Esophagus squamous epithelium (tissue), 4 donors: ENCODE data around the gene PIGU.

Experiments
- POLR2A ChIP-seq, 4 donors: fragments of 450-650 bp; IDR thresholded peaks; one replicate each; pipeline ENCODE4 v1.6.1; 2017; ENCODE audit warnings: antibody characterized with exemption in 4 of 4, mild to moderate bottlenecking in 4 of 4, moderate library complexity in 3 of 4
- TF ChIP-seq, protein P1 (sequence below), 6 experiments: fragments of 450-650 bp in 4 of 6; fragments of 200-600 bp in 2 of 6; sonication (generic) in 2 of 6; IDR thresholded peaks; one replicate each; pipeline ENCODE4 v1.5.1; 2016 to 2019; ENCODE audit warnings: antibody characterized with exemption in 6 of 6, mild to moderate bottlenecking in 4 of 6, moderate library complexity in 4 of 6

DNA sequence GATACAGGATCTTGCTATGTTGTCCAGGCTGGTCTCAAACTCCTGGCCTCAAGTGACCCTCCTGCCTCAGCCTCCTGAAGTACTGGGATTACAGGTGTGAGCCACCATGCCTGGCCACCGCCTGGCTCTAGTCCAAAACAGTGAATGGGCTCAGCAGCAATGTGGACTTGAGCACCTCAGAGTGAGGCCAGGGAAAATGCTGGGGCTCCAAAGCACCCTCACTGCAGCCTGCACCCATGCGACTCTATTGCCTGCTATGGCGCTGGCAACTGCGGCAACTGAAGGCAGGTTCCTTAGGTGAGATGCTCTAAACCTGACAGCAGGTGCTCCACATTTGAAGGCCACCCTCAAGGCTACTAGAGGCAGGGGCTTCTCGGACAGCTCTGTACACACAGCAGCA, 91.9 kb downstream of the PIGU start:
- TF ChIP-seq, protein P1, sequence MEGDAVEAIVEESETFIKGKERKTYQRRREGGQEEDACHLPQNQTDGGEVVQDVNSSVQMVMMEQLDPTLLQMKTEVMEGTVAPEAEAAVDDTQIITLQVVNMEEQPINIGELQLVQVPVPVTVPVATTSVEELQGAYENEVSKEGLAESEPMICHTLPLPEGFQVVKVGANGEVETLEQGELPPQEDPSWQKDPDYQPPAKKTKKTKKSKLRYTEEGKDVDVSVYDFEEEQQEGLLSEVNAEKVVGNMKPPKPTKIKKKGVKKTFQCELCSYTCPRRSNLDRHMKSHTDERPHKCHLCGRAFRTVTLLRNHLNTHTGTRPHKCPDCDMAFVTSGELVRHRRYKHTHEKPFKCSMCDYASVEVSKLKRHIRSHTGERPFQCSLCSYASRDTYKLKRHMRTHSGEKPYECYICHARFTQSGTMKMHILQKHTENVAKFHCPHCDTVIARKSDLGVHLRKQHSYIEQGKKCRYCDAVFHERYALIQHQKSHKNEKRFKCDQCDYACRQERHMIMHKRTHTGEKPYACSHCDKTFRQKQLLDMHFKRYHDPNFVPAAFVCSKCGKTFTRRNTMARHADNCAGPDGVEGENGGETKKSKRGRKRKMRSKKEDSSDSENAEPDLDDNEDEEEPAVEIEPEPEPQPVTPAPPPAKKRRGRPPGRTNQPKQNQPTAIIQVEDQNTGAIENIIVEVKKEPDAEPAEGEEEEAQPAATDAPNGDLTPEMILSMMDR (IDR thresholded peaks at IDR 0.05) = no peak
- no peak for TF ChIP-seq POLR2A (IDR thresholded peaks at IDR 0.05)
